Nasal cavity respiratory epithelium epithelial cell of viscerocranial mucosa (primary cell): ENCODE results near the gene PDZRN4. TPM values are rescaled to one million over a fixed set of nuclear protein-coding genes. Genes with fewer than 3 reads are reported as not detected.

Source experiments
- total RNA-seq: library from RNA; depleted of rRNA; stranded (reverse); fragments of >200 nt; gene quantifications from 2 replicates; pipeline ENCODE4 v1.2.3, GENCODE V29; 2014

Gene PDZRN4
- not detected in 2 replicates for total RNA-seq

GRCh38 chr12:41188058-41188840 is at the start of gene PDZRN4:
PDZRN4 (plus strand) TSS chr12:41188320.

